Measurements from ENCODE around the gene RAB4A. TPM values are rescaled to one million over a fixed set of nuclear protein-coding genes. Genes with fewer than 3 reads are reported as not detected.

RAB4A gene
- total RNA-seq, 1 experiment from 2014 or later, result 98.9 TPM

GRCh38 chr1:229230893-229231753 lies 39.8 kb upstream of the RAB4A start:
- no peak for DNase-seq
- H3K9me3 Mint-ChIP-seq (ENCODE audit: unreplicated experiment), result no peaks in the 10 kb centered on the region
- Histone ChIP-seq H3K27me3 (replicated peaks; ENCODE audit: control insufficient read depth, insufficient read depth, low read length) (no peaks in the 10 kb centered on the region), H3K9me3 (no peaks in the 10 kb centered on the region), H3K4me1 (peaks cover 31% of the 10 kb centered on the region), H3K36me3 (ENCODE audit: control insufficient read depth, insufficient read depth, low read length) (no peaks in the 10 kb centered on the region), H3K4me3 (ENCODE audit: low read depth, low read length) (no peak overlapping the region)
- CTCF ChIA-PET, result interaction anchor here (0.6 kb wide), 1 partner anchor 140 kb away, joined by 3 read pairs; no protein-coding TSS in a partner anchor
- intact Hi-C loops (cut with micrococcal nuclease; ENCODE audit: unreplicated experiment), result no loop called here
- H3K27me3 Mint-ChIP-seq (ENCODE audit: insufficient read depth, unreplicated experiment), result no peaks in the 10 kb centered on the region
- H3K4me1 Mint-ChIP-seq (ENCODE audit: low read depth, unreplicated experiment), result peaks cover 37% of the 10 kb centered on the region
- peak overlapping the region; percentile 30 for H3K4me3 Mint-ChIP-seq (ENCODE audit: unreplicated experiment)
- H3K27ac Mint-ChIP-seq (ENCODE audit: unreplicated experiment), result no peak overlapping the region
- no peaks in the 10 kb centered on the region for H3K36me3 Mint-ChIP-seq (ENCODE audit: insufficient read depth, unreplicated experiment)
- POLR2A ChIA-PET, result interaction anchor here (0.5 to 0.6 kb wide), 2 partner anchors 43 to 568 kb away, joined by 3 to 7 read pairs; no protein-coding TSS in a partner anchor
- BruUV-seq (replicated peaks), result no TSS peak
- TF ChIP-seq CTCF (IDR thresholded peaks at IDR 0.05; ENCODE audit: insufficient read depth in 1 of 2, low read depth in 1 of 2, low read length in 1 of 2, severe bottlenecking in 1 of 2, unreplicated experiment in 1 of 2), result no peak

GRCh38 chr1:229231754-229232119 lies 39.2 kb upstream of the RAB4A start:
- Histone ChIP-seq H3K36me3 (ENCODE audit: control insufficient read depth, insufficient read depth, low read length) (no peaks in the 10 kb centered on the region), H3K4me1 (peaks cover 31% of the 10 kb centered on the region), H3K4me3 (ENCODE audit: low read depth, low read length) (no peak overlapping the region), H3K27me3 (replicated peaks; ENCODE audit: control insufficient read depth, insufficient read depth, low read length) (no peaks in the 10 kb centered on the region), H3K9me3 (no peaks in the 10 kb centered on the region)
- no peaks in the 10 kb centered on the region for H3K9me3 Mint-ChIP-seq (ENCODE audit: unreplicated experiment)
- no peaks in the 10 kb centered on the region for H3K36me3 Mint-ChIP-seq (ENCODE audit: insufficient read depth, unreplicated experiment)
- H3K4me3 Mint-ChIP-seq (ENCODE audit: unreplicated experiment), result no peak overlapping the region
- POLR2A ChIA-PET, result interaction anchor here (0.6 kb wide), 1 partner anchor 568 kb away, joined by 3 read pairs; no protein-coding TSS in a partner anchor
- DNase-seq, result no peak
- no TSS peak for BruUV-seq (replicated peaks)
- no peak for TF ChIP-seq CTCF (IDR thresholded peaks at IDR 0.05; ENCODE audit: insufficient read depth in 1 of 2, low read depth in 1 of 2, low read length in 1 of 2, severe bottlenecking in 1 of 2, unreplicated experiment in 1 of 2)
- peaks cover 37% of the 10 kb centered on the region for H3K4me1 Mint-ChIP-seq (ENCODE audit: low read depth, unreplicated experiment)
- CTCF ChIA-PET, result interaction anchor here (0.6 kb wide), 1 partner anchor 141 kb away, joined by 3 read pairs; no protein-coding TSS in a partner anchor
- H3K27me3 Mint-ChIP-seq (ENCODE audit: insufficient read depth, unreplicated experiment), result no peaks in the 10 kb centered on the region
- no peak overlapping the region for H3K27ac Mint-ChIP-seq (ENCODE audit: unreplicated experiment)
- intact Hi-C loops (cut with micrococcal nuclease; ENCODE audit: unreplicated experiment), result no loop called here

GRCh38 chr1:229234870-229235472 lies 35.9 kb upstream of the RAB4A start:
- Mint-ChIP-seq H3K4me1 (ENCODE audit: low read depth, unreplicated experiment) (peaks cover 22% of the 10 kb centered on the region), H3K4me3 (ENCODE audit: unreplicated experiment) (no peak overlapping the region), H3K27ac (ENCODE audit: unreplicated experiment) (no peak overlapping the region), H3K9me3 (ENCODE audit: unreplicated experiment) (no peaks in the 10 kb centered on the region), H3K36me3 (ENCODE audit: insufficient read depth, unreplicated experiment) (no peaks in the 10 kb centered on the region), H3K27me3 (ENCODE audit: insufficient read depth, unreplicated experiment) (no peaks in the 10 kb centered on the region)
- H3K4me3 ChIP-seq (ENCODE audit: low read depth, low read length), result no peak overlapping the region
- CTCF ChIA-PET, result interaction anchor here (0.6 kb wide), 1 partner anchor 20 kb away, joined by 3 read pairs; no protein-coding TSS in a partner anchor
- no TSS peak for BruUV-seq (replicated peaks)
- no peaks in the 10 kb centered on the region for H3K9me3 ChIP-seq
- POLR2A ChIA-PET, result no interaction called here
- intact Hi-C loops (cut with micrococcal nuclease; ENCODE audit: unreplicated experiment), result no loop called here
- H3K4me1 ChIP-seq, result peaks cover 20% of the 10 kb centered on the region
- no peak for DNase-seq
- no peak for TF ChIP-seq CTCF (IDR thresholded peaks at IDR 0.05; ENCODE audit: insufficient read depth in 1 of 2, low read depth in 1 of 2, low read length in 1 of 2, severe bottlenecking in 1 of 2, unreplicated experiment in 1 of 2)
- no peaks in the 10 kb centered on the region for H3K27me3 ChIP-seq (replicated peaks; ENCODE audit: control insufficient read depth, insufficient read depth, low read length)
- no peaks in the 10 kb centered on the region for H3K36me3 ChIP-seq (ENCODE audit: control insufficient read depth, insufficient read depth, low read length)
